GM18870 (cell line): ENCODE results near the gene CACTIN.
"Not testable (repeated sequence)": the region's sequence is repeated elsewhere in the genome, so short reads cannot be mapped to it uniquely, and the experiment has no call there.

Experiments
- ATAC-seq: cut with Tn5 transposase; IDR thresholded peaks from one replicate; pipeline ENCODE4 v1.9.1; 2021; ENCODE audit warnings: moderate library complexity; ENCODE audit not compliant: unreplicated experiment

Gene CACTIN

GRCh38 chr19:3573858-3574637 lies 52.5 kb downstream of the CACTIN start:
- ATAC-seq, result no peak

GRCh38 chr19:3573162-3573857 lies 53.3 kb downstream of the CACTIN start:
- no peak for ATAC-seq

- ATAC-seq, result peak; percentile 5
Measured at GRCh38 chr19:3572855-3573161, 53.8 kb downstream of the CACTIN start, which contains the start of gene HMG20B. Gene HMG20B, plus strand, starts transcription at chr19:3572944. Its CDS starts 366 bp downstream, at chr19:3573310.

- ATAC-seq, result peak; percentile 95
Measured at GRCh38 chr19:3572132-3572854, 54.3 kb downstream of the CACTIN start.

GRCh38 chr19:3570606-3571011 lies 56.0 kb downstream of the CACTIN start:
- no peak for ATAC-seq

GRCh38 chr19:3570042-3570441 lies 56.5 kb downstream of the CACTIN start:
- not testable (repeated sequence) for ATAC-seq

- no peak for ATAC-seq
Measured at GRCh38 chr19:3565139-3565538, 61.5 kb downstream of the CACTIN start.

GRCh38 chr19:3563709-3564524 lies 62.7 kb downstream of the CACTIN start:
- no peak for ATAC-seq
